Stimulated activated CD8-positive, alpha-beta memory T cell treated with anti-CD3 and anti-CD28 coated beads, Interleukin-12 subunit alpha, Interleukin-12 subunit beta, amount 100 ng/mL, for 1 hour (primary cell): Measurements from ENCODE around the gene GPATCH1.
"Not testable (repeated sequence)": the region's sequence is repeated elsewhere in the genome, so short reads cannot be mapped to it uniquely, and the experiment has no call there.

Source experiments
- DNase-seq: peaks from one replicate; pipeline ENCODE4 v3.0.0-alpha.2; 2020; ENCODE audit warnings: low read depth

Gene GPATCH1, protein sequence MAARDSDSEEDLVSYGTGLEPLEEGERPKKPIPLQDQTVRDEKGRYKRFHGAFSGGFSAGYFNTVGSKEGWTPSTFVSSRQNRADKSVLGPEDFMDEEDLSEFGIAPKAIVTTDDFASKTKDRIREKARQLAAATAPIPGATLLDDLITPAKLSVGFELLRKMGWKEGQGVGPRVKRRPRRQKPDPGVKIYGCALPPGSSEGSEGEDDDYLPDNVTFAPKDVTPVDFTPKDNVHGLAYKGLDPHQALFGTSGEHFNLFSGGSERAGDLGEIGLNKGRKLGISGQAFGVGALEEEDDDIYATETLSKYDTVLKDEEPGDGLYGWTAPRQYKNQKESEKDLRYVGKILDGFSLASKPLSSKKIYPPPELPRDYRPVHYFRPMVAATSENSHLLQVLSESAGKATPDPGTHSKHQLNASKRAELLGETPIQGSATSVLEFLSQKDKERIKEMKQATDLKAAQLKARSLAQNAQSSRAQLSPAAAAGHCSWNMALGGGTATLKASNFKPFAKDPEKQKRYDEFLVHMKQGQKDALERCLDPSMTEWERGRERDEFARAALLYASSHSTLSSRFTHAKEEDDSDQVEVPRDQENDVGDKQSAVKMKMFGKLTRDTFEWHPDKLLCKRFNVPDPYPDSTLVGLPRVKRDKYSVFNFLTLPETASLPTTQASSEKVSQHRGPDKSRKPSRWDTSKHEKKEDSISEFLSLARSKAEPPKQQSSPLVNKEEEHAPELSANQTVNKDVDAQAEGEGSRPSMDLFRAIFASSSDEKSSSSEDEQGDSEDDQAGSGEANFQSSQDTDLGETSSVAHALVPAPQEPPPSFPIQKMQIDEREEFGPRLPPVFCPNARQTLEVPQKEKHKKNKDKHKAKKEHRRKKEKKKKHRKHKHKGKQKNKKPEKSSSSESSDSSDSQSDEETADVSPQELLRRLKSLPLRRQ

DNA sequence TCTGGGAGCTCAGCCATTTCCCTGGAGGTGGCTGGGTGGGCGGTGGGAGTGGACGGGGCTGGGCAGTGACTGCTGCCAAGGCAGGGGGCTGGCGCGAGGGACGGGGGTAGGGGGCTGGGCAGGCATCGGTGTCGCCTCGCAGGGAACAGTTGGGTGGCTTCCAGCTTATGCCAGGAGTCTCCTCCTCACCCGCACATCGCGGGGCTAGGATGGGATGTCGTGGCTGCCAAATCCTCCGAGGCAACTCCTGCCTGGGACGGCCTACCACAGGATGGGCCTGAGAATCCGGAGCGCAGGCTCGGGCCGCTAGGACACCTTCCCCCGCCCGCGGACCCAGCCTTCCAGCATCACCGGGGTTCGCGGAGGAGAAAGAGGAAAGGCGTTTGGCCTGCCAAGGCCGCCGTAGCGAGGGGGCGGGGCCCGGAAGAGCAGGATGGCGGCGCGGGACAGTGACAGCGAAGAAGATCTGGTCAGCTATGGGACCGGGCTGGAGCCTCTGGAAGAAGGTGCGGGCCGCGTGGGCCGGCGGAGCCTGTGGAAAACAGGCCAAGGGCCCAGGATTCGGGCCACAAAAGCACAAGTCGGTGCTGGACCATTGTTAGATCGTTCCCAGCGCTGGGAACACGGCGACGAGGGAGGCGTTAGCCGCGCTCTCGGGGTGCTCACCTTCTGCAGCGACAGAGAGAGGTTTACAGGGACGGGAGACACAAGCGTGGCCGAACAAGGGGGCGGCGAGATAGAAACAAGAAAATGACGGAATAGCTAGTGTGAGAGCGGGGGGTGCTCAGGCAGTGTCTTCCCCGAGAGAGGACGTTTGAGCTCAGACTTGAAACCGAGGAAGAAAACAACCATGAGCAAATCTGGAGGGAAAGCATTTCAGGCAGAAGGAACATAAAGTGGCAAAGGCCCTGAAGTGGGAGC, at the start of gene GPATCH1:
TSS of gene GPATCH1 (plus strand) at position 421 of the 921 bp plus-strand sequence. CDS start at position 434, 13 bp downstream.
- peak; percentile 67 for DNase-seq

GRCh38 chr19:33032218-33032781, 48.7 kb upstream of the GPATCH1 start:
- DNase-seq: no peak

DNA sequence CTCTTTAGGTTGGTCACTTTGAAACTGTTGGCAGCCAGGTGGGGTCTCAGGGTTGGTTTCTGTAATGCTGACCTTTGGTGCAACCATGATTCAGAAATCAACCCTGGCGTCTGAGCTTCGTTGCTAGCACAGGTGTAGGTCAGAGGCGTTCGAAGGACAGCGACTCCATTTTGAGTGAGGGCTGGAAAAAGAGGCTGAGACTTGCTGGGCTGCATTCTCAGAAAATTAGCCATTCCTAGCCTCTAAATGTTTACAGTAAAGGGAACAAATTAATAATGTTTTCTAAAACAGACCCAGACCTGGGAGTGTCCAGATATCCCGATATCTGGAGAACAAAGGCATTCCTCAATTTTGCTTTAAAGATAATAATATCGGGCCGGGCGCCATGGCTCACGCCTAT, 45.5 kb upstream of the GPATCH1 start:
- no peak for DNase-seq

- not testable (repeated sequence) for DNase-seq
These were observed 44.4 kb upstream of the GPATCH1 start for GRCh38 chr19:33036370-33037167.

- not testable (repeated sequence) for DNase-seq
These were observed 43.6 kb upstream of the GPATCH1 start for GRCh38 chr19:33037168-33038025.

- no peak for DNase-seq
These were observed 41.8 kb upstream of the GPATCH1 start for GRCh38 chr19:33039108-33039599.

DNA sequence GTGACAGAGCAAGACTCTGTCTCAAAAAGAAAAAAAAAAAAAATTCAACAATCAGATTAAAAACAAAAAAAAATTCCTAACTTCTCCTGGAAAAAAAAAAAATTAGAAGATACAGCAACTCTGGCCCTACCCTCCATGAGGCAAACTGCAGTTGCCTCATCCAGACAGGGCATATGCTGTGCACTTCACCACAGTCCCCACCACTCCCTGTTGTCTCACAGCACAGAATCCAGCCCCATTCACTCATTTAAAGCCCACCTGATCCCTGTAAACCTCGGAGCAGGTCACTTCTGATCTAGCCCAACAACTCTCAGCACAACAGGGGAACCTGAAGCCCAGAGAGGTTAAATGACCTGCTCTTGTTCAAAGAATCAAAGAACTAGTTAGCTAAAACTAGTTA, 41.2 kb upstream of the GPATCH1 start:
- DNase-seq: no peak

DNA sequence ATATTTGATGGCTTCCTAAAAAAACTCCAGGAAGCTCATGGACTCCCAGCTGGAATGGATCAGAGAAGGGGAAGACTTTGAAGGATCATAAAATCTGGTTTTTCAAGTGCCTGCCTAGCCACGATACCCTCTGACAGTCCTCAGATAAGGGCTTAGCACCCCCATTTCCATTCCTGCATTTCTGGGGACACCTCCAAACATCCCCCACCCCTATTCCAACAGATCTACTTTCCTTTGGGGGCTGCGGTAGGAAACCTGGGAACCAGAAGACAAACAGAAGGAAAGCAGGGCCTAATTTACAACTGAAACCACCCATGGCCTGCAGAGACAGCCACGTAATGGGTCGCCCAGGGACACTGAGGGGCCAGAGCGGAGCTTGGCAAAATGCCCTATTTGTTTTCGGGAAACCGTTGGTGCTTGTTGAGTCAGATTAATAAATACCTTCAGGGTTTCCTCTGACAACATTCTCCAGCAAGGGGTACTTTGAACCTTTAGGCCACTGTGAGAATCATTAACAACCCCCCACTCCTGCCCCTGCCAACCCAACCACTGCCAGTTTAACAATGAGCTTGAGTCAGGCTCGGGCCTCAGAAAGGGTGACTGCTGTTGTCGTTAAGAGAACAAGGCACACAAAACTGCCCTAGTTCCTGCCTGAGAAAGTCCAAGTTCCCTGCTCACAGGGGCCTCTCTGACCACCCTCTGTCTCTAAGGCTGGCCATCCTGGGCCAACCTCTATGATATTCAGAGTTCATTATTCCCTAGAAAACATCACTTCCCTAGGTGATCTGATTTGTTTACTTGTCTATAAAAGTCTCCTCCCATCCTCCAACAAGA, 39.8 kb upstream of the GPATCH1 start:
- no peak for DNase-seq

- not testable (repeated sequence) for DNase-seq
These were observed 39.2 kb upstream of the GPATCH1 start for GRCh38 chr19:33041828-33042160.

DNA sequence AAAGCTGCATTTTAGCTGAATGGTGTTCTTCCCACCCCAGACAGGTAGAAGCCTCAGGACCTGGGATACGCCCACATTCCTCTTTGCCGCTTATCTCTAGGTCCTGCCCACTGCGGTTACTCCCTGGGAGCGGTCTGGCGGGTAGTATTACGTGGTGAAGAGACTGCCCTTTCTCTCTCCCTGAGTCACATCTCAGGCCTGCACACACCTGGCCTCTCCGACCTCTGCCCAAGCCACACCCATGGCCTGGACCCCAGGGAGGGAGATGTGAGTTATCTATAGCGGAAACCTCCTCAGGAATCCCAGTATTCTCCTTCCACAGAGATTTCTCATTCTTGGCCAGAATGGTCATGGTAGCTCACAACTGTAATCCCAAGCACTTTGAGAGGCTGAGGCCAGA, 33.6 kb upstream of the GPATCH1 start:
- no peak for DNase-seq

DNA sequence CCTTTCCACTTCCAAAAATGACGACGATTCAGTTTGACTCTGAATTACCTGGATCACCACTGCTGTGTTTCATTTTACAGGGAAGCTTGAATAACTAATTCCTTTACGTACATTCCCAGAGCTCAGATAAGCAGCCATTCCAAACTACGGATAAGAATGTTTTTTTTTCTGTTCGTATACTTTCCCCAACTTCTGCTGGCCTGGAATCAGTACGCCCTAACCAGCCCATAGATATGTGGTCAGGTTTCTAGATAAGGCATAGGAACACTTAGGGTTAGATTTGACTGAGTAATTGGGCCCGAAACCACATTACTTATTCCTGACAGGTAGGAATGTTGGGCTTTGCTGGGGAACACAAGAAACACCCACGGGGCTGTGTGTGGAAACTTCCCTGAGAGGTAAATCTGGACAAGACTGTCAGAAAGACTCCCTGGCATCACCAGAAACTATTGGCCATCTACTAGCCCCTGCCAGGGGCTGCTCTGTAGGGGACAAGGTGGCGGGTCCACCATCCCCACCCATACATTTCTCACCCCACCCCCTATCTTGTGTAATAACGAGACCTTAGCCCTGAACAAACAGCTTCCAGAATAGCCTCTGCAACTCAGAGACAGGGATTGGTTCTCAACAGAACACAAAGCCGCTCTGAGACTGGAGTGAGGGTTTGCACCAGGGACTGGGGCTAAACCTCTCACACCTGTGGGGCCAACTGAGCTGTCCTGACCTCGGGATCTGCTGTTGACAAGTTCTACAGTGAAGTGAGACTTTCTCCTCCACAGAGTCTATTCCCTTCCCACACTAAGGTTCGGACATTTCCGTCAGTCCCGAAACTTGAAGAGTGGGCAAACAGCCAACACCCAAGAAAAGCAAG, 31.9 kb upstream of the GPATCH1 start:
- DNase-seq: no peak

DNA sequence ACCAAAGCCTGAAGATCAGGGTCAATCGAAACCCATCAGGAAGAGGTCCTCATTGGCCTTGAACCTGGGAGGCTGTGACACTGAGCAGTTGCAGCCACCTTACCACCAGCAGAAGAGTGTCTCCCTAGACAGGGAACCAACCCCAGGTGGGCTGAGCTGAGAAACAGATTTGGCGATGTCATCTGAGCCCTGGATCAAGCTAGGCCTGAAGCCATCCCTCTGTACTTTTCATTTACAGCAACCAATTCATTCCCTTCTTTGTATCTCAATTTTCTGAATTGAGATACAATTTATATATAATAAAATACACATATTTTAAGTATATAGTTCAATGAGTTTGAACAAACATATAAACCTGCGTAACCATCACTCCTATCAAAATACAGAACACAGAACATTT, 30.9 kb upstream of the GPATCH1 start:
- DNase-seq: no peak

DNA sequence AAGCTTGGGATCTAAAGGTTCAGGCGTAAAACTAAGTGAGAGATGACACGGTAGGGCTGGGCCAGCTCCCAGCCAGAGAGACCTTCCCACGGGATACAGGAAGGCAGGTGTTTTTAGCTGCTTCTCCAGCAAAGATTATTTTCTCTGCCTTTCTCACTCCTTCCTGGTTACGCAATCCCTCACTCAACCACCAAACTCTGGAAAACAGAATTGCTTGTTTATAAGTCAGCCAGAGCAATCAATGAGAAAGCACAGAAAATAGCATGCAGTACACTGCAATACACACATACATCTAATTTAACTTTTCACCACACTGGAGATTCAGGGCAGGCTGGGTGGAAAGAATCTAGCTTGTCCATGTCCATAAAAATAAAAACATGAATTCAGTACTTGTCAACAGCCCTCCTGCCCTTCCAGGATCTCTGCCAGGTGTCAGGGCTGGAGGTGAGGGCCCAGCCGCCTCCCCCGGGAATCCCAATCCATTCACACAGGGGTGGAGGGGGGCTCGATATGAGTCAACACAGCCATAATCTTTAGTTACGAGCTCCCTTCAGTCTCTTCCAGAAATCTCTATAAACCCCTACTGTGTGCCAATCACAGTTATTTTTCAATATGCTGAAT, 28.5 kb upstream of the GPATCH1 start:
- no peak for DNase-seq

- no peak for DNase-seq
These were observed 26.4 kb upstream of the GPATCH1 start for GRCh38 chr19:33054623-33055022.

GRCh38 chr19:33055718-33056117, 25.3 kb upstream of the GPATCH1 start:
- DNase-seq: no peak

DNA sequence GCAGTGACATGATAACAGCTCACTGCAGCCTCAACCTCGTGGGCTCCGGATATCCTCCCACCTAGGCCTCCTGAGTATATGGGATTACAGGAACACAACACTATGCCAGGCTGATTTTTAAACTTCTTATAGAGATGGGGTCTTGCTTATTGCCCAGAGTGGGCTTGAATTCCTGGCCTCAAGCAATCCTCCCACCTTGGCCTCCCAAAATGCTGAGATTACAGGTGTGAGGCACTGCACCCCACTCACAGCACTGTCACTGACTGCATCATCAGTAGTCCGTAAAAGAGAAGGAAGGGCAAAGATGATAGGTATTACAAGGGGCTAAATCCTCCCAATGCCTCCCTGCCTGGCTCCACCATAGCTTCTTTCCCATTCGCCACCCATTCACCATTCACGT, 20.4 kb upstream of the GPATCH1 start:
- DNase-seq: no peak

GRCh38 chr19:33062902-33063301, 18.1 kb upstream of the GPATCH1 start:
- DNase-seq: no peak
